HG02571 (cell line): ENCODE results near the gene SERPINB7.

Experiments
- ATAC-seq: cut with Tn5 transposase; IDR thresholded peaks from one replicate; pipeline ENCODE4 v1.9.1; 2021; ENCODE audit warnings: mild to moderate bottlenecking, moderate library complexity; ENCODE audit not compliant: unreplicated experiment

SERPINB7 gene

DNA sequence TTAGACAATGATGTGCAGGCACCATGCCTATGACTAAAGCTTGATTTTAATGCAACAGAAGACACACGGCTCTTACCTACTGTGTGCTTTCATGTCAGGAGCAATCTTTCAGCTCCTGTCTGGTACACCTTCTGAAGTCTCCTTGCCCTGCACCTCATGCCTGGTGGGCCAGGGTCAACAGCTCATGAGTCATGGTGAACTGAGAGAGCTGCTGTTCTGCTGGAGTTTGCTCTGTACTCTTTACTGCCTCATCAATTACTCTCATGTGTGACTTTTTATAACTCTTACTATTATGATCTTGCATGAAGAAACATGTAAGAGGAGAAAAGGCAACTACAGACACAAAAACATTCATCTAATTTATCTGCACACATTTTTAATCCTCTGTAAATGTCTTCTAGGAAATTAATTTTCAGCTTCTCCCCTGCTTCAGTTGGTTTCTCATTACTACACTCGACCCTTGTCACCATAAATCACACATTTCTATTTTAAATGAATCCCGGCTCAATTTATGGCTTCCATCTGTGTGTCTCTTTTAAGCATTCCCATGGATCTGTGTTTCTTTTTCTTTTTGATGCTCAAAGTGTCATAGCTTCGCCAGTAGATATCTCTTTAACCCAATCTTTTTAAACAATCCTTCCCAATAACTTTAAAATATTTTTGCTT is 9.7 kb downstream of the SERPINB7 start:
- ATAC-seq, result no peak

DNA sequence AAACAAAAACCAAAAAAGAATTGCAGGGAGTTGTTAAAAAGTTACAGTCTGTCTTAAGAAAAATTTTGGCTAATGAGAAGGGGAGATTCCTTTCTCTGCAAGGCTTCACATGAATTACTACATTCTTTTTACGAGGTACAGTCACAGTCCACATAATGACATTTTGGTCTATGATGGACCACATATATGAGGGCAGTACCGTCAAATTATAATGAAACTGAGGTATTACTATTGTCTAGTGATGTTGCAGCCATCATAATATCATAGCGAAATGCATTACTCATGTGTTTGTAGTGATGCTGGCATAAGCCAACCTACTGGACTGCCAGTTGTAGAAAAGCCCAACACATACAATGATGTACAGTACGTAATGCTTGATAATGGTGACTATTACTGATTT is 12.5 kb downstream of the SERPINB7 start:
- no peak for ATAC-seq

DNA sequence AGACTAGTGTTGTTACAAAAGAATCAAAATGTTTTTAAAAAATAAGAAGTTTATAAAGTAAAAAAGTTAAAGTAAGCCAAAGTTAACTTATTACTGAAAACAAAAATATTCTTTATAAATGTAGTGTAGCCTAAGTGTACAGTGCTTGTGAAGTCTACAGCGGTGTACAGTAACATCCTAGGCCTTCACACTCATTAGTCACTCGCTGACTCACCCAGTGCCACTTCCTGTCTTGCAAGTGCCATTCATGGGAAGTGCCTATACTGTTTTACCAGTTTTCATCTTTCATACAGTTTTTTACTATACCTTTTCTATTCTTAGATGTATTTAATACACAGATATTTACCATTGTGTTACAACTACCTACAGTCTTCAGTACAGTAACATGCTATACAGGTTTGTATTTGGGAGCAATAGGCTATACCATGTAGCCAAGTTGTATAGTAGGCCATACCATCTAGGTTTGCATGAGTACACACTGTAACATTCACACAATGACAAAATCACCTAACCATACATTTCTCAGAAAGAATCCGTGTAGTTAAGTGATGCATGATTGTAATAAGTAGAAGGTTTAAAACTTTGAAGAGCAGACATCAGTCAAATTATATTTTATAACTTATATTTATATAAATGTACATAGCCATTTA is 13.4 kb downstream of the SERPINB7 start:
- no peak for ATAC-seq

DNA sequence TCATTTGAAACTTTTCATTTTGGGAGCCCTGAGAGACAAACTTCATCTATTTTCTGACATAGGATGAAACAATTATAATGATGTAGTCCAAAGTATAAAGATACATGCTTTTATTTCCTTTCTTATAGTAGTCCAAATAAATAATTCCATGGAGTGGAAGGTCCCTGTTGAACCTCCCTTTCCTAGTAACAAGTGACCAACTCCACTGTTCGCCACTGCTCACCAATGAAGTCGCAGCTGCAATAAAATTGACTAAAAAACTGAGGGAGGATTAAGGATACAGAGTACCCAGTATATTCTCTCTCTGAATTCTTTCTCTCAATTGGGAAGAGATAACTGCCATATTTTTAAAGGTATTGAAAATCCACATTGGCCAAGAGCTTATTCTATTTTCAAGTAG is 14.1 kb downstream of the SERPINB7 start:
- no peak for ATAC-seq

DNA sequence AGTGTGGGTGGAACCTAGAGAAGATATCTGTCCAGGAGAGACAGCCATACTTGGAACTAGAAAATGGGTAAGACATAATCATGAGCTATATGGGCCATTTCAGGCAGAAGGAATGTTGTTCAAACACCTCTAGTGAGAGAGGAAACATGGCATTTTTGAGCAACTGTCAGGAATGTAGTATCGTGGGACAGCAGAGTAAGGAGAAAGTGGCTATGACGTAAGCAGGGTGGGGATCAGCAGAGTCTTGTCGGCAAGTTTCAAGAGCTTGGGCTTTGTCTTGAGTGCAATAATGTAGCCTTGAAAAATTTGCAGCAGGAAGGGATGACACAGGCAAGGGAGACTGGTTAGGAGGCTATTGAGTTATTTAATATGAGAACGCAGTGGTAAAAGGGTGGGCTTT is 20.4 kb downstream of the SERPINB7 start:
- ATAC-seq, result no peak

DNA sequence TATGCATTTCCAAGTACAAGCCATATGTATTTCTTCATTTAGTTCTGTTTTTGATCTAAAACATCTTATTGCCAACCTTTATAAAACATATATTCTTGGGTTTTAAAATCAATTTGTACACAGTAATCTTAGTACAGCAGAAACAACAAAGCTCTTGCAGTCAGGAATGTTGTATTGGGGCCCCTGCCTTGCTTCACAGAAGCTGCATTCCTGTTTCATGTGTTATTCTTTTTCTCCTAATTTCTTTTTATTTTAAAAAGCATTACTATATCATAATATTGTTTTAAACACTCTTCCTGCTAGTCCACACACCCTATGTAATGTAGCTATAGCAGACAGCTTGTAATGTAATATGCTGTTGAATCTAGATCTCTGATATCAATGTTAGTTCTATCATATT is 24.0 kb downstream of the SERPINB7 start:
- no peak for ATAC-seq

DNA sequence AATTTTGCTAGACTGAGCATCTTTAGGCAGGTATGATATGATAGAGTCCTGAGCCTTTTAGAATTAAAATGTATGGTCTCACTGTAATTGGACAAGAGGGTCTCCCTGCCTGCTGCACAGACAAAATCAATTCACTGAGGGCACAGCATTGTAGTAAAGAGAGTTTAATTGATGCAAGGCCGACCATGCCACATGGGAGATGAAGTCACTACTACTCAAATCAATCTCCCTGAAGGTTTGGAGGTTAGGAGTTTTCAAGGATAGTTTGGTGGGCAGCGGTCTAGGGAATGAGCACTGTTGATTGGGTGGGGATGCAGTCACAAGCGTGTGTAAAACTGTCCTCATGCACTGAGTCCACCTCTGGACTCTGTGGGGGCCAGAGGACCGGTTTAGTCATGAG is 26.1 kb downstream of the SERPINB7 start:
- no peak for ATAC-seq

DNA sequence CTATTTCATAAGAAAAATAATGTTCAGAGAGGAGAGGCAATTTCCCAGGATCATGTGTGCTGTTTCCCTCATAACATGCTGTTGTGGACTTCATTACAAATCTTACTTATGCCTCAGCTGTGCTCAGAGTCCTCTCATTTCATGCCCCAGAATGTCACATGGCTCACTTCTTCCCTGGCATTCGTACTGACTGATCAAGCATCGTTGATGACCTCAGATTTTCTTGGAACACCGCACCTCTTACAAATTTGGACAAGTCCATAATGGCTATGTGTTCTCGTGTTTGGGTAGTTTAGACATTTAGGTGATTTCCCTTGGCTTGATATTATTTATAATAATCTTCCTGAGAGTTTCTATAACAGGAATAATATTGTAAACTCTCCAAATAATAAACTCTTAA is 32.9 kb downstream of the SERPINB7 start:
- no peak for ATAC-seq

DNA sequence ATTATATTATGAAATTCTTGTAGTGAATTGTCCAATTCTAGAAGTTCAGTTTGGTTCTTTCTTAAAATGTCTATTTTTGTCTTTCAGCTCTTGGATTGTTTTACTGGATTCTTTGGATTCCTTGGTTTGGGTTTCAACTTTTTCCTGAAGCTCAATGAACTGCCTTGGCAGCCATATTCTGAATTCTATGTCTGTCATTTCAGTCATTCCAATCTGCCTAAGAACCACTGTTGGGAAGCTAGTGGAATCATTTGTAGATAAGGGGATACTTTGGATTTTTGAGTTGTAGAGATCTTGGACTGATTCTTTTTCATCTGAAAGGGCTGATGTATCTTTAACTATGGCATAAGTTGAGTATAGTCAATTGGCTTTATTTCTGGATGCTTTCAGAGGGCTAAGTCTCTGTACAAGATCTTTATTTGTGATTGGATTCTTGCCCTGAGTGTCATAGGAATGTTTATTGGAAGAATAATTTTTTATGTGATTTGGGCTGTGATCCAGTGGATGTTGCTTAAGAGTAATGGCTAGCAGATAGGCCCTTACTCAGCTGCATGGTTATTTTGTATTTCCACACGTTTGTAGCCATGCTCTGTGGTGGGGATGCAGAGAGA is 42.3 kb downstream of the SERPINB7 start:
- no peak for ATAC-seq

DNA sequence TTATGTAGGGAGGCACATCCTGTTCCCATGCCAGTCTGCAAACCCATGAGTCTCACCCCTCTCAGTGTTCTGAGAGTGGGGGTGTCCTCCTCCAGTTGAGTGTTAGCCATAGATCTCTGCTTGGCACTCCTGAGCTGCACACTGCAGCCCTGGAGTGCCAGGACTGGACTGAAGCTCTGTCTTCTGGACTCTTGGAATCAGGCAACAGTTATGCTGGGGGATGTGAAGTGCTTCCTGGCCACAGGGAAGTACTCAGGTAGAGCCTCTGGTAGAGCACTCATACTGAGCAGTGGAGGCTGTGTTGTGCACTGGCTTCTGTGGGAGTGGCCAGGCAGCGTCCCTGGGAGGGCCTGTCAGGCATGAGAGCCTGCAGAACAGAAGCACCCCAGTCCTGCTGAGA is 43.0 kb downstream of the SERPINB7 start:
- no peak for ATAC-seq

DNA sequence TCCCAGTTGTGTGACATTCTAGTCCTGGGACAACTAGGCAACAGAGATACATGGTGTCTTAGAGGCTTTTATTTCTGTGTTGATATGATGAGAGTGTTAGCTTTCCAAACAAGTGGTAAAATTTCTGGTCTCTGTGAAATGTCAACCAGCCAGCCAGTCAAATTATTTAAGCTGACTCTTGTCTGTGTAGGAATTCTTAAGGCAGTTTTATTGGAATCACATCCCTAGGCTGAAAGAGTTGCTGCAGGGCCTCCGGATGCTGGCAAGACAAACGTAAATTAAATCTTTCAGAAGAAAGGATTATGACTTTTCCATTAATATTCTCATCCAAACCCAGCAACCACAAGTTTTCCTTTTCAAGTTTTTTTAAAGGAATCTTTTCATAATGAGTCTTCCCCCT is 44.6 kb downstream of the SERPINB7 start:
- no peak for ATAC-seq

DNA sequence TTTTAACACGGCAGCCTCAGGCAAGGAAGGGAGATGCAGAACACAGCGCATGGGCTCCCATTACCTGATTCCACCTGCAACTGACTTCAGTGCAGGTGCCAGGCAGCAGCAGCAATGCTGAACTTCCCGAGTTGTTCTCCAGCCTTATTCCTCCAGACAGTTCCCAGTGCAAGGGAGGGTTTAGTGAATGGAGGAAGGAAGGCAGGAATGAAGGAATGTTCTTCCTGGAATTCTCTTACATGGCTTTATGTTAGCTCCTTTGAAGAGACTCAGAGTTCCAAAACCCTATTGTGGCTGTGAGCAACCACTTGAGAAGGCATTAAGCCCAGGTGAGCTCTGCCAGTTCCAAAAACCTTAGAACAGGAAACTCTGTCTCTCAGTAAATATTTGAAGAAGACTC is 45.5 kb downstream of the SERPINB7 start:
- ATAC-seq, result no peak

DNA sequence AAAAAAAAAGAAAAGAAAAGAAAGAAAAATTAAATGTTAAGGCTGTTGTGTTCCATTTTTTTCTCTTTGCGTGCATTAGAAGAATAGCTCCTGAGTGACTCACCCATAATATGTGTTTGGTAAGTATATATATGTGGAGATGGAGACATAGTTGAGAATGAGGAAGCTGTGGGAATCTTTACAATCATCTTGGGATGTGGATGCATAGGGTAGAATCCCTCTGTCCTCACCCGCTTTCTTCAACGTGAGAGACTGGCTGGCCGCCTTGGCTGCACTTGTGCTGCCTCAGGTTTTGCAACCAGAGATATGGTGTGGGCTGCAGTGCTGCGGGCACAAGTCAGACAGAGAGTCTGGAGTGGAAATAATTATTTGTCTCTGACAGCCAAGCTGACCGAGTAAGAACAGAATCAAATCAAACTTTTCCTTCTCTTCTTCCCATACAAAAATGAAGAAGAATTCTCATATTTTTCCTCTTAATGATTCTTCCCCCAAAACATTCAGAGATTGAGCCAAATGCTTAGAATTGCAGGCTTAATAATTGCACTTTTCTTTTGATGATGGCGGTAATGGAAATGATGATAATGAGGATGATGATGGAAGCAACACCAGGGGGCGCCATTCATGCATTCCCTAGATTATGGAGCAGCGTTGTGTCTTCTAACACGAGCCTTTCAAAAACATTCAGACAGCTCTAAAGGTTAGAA is 48.5 kb downstream of the SERPINB7 start:
- no peak for ATAC-seq

DNA sequence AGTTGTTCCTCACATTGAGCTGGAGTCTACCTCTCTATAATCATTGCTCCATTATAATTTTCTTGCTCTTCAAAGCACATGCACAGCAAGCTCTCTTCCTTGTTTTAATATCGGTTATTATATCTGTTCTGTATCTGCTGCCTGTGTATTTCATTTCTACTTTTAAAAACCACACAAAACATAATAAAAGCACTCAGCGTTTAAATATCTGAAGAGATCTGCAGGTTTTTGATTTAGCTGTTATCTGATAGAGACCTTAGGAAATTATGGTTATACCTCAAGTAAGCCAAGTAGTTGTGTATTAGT is 49.0 kb downstream of the SERPINB7 start:
- no peak for ATAC-seq

DNA sequence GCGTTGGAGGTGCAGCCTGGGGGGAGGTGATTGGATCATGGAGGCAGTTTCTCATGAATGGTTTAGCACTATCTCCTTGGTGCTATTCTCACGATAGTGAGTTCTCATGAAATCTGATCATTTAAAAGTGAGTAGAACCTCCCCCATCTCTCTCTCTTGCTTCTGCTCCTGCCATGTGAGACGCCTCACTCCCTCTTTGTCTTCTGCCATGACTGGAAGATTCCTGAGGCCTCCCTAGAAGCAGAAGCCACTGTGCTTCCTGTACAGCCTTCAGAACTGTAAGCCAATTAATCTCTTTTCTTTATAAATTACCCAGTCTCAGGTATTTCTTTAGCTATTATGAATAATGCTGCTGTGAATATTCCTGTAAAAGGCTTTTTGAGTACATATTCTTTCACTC is 52.9 kb downstream of the SERPINB7 start:
- ATAC-seq, result no peak

DNA sequence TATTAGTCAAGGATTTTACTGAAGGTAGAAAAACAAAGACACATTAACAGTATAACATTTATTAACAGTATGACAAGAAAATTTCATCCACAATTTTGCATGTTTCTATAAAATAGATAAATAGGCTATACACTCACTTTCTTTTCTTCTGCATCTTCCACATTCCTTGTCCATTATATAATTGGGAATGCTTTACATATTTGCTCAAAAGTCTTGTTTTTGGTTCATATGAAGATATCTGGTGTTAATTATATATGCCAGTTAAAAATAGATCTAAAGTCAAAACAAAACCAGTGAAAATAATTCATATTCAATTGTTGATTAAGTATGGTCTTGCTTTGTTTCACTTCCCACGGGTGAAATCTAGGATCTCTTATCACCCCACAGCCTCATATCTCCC is 53.4 kb downstream of the SERPINB7 start:
- no peak for ATAC-seq

DNA sequence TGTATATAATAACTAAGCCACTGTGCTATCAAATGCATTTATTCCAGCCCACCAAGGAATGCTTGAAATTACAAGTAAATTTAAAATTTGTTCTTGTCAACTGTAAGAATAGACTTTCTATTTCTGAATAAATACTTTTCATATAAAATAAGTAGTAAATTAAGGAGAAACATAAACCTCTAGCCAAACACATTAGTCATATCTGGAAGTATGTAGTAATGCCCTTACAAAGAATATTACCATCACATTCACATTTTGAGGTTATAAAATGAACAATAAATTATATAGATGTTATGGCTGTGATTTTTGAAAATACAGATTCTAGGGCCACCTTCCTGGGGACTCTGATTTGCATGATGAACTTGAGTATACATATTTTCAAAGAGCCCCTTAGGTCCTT is 54.7 kb downstream of the SERPINB7 start:
- no peak for ATAC-seq

DNA sequence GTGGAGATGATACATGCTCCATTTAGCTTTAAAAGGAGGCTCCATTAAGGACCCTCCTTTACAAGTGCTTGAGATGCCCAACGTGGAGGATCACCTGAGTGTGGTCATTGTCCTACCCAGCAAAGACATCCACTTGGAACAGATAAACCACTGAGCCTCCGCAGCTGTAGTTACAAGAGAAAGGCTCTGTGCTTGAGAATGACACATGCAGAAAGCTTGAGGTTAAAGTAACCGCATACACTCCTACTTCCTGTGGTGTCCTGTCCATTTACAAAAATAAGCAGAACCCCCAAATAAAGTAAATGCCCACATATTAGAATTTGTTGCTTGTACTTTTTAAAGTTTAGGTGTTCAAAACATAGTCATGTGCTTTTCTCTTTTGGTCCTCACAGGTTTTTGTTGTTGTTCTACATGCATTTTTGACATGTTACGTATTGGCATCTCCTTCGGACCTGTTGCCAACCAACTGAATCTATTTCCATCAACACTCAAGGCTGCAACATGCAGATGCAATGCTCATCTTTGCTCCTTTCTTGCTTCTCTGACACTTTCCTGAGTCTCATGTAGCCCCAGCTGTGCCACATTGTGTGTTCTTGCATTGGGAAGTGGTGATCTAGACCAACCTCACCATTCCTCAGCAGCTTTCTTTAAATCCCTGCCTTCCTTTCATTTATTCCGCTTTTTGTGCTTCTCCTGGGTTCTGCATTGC is 56.0 kb downstream of the SERPINB7 start:
- ATAC-seq, result peak; percentile 80

DNA sequence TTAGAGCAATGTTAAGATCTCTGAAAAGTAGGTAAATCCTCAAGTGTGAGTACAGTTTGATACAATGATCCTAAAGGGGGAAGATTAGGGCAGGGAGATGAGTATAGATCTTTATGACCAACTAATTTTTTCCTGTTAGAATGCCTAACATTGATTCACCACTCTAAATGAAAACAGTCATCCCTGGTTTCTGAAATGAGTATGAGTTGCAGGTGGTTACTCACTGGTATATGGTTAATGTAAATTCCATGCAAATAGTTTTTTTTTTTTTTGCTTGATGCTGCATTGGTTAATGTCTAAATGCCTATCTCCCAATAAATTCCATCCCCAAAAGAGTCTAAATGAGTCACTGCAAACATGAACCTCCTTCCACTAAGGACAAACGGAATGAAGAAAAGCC is 57.3 kb downstream of the SERPINB7 start:
- ATAC-seq, result peak; percentile 69

DNA sequence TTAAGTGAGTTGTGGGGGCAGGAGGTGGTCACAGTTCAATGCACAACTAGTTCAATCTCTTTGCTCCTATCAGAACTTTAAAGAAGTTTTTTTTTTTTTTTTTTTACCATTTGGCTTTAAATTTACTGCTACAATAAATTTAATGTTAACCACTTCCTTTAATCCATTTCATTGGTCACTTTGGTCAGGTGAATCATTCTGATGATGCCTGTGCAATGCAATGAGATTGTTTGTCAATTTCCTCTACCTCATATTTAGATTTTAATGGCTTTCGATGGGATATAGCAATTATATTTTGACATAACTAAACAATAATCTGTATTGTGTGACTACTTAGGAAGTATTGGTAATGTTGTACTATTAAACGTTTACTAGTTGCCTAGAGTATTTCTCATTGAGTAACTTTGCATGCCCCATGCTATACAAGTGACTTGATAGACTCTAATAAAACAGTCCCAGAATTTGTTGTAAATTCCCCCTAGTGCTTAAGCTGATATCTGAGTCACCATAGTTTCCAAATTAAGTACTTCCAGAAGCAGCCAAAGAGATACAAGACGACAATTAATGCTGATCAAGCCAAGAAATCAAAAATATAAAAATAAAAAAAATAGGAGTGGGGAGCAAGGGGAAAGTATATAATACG is 59.4 kb downstream of the SERPINB7 start:
- ATAC-seq, result no peak

DNA sequence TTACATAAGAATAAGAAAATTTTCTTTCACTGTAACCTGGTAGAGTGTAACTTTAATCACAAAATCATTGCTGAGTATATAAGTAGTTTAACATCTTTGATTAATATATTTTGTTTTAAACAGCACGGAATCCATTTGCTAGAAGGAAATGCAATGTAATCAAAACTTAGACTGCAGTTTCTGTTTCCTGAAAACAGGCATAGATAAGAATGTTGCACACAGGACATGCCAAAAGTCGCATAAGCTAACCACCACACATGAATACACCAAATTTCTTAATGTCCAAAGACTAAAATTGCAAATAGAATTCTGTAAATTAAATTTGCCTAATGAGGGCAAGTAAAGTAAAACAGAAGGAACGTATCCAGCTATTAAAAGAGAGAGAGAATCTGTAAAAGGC is 61.2 kb downstream of the SERPINB7 start:
- no peak for ATAC-seq
